Breast epithelium (tissue), 4 donors: Measurements from ENCODE around the gene CACNA1A. TPM values are rescaled to one million over a fixed set of nuclear protein-coding genes. Genes with fewer than 3 reads are reported as not detected.

Source experiments
- DNase-seq, 2 donors: peaks; one replicate each; pipeline ENCODE4 v3.0.0-alpha.2; 2019; ENCODE audit warnings: low spot score in 2 of 2
- H3K27ac ChIP-seq, 2 donors: fragments of 200-600 bp; sonication (generic) in 1 of 2; one replicate each; pipeline ENCODE4 v1.5.1; 2016 to 2019; ENCODE audit warnings: mild to moderate bottlenecking in 1 of 2
- H3K27me3 ChIP-seq, 2 donors: fragments of 200-600 bp; sonication (generic) in 1 of 2; one replicate each; pipeline versions ENCODE4 v1.5.1 to v1.6.0; 2017 to 2019; ENCODE audit warnings: control low read depth in 1 of 2, mild to moderate bottlenecking in 1 of 2
- H3K36me3 ChIP-seq: fragments of 200-600 bp; one replicate; pipeline ENCODE4 v1.5.1; 2019
- H3K4me1 ChIP-seq, 2 donors: fragments of 200-600 bp; sonication (generic); one replicate each; pipeline ENCODE4 v1.5.1; 2016 to 2019; ENCODE audit warnings: control low read depth in 1 of 2
- H3K4me3 ChIP-seq, 3 donors: fragments of 200-600 bp; sonication (generic); 1 replicate in 2 of 3; 2 replicates in 1 of 3; pipeline ENCODE4 v1.5.1; 2016 to 2019; ENCODE audit warnings: mild to moderate bottlenecking in 3 of 3, moderate library complexity in 2 of 3
- H3K9me3 ChIP-seq, 2 donors: fragments of 200-600 bp; sonication (generic) in 1 of 2; one replicate each; pipeline ENCODE4 v1.5.1; 2016 to 2019; ENCODE audit warnings: control low read depth in 1 of 2
- POLR2A ChIP-seq: fragments of 450-650 bp; IDR thresholded peaks from one replicate; pipeline ENCODE4 v1.6.1; 2016; ENCODE audit warnings: antibody characterized with exemption, mild to moderate bottlenecking, moderate library complexity
- POLR2AphosphoS5 ChIP-seq, 3 donors: sonication (generic); formaldehyde crosslinking; IDR thresholded peaks; one replicate each; pipeline ENCODE4 v1.6.1; 2017; ENCODE audit warnings: antibody characterized with exemption in 3 of 3
- intact Hi-C: fragments of 100-400 bp; cut with DNase I; formaldehyde crosslinking; loops from one replicate; pipeline ENCODE4 v1.15.1; 2023; ENCODE audit warnings: low total_unique reads
- total RNA-seq, 3 donors: library from RNA; depleted of rRNA; stranded (reverse); fragments of >200 nt; gene quantifications; one replicate each; pipeline ENCODE4 v1.1.0, GENCODE V29; 2016
- TF ChIP-seq, protein P1 (sequence below), 3 donors: fragments of 450-650 bp; IDR thresholded peaks; one replicate each; pipeline ENCODE4 v1.5.1; 2016 to 2017; ENCODE audit warnings: antibody characterized with exemption in 3 of 3, mild to moderate bottlenecking in 3 of 3, moderate library complexity in 3 of 3

The CACNA1A gene
- total RNA-seq, 3 donors from 2014 or later, result 0.16 to 1.0 (median 0.33) TPM

DNA sequence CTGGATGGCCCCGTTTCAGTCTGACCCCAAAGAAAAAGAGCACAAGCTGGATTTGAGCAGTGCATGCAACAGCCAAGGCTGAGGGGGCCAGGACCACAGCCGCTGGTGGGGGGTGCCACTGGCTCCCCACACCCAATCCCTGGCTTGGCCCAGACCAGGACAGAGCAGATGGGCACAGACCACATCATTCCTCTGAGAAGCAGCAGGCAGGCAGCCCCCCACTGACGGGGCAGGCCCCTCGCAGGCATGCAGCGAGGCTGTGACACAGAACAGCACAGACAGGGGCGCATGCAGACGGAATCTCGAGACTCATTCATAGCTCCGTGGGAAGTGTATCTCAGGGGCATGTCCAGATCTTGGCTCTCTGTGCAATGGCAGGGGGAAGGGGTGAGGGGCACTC, 281.2 kb downstream of the CACNA1A start:
- TF ChIP-seq POLR2AphosphoS5 (IDR thresholded peaks at IDR 0.05), result no peak
- TF ChIP-seq, protein P1, sequence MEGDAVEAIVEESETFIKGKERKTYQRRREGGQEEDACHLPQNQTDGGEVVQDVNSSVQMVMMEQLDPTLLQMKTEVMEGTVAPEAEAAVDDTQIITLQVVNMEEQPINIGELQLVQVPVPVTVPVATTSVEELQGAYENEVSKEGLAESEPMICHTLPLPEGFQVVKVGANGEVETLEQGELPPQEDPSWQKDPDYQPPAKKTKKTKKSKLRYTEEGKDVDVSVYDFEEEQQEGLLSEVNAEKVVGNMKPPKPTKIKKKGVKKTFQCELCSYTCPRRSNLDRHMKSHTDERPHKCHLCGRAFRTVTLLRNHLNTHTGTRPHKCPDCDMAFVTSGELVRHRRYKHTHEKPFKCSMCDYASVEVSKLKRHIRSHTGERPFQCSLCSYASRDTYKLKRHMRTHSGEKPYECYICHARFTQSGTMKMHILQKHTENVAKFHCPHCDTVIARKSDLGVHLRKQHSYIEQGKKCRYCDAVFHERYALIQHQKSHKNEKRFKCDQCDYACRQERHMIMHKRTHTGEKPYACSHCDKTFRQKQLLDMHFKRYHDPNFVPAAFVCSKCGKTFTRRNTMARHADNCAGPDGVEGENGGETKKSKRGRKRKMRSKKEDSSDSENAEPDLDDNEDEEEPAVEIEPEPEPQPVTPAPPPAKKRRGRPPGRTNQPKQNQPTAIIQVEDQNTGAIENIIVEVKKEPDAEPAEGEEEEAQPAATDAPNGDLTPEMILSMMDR (IDR thresholded peaks at IDR 0.05), result no peak
- TF ChIP-seq POLR2A, result no peak

DNA sequence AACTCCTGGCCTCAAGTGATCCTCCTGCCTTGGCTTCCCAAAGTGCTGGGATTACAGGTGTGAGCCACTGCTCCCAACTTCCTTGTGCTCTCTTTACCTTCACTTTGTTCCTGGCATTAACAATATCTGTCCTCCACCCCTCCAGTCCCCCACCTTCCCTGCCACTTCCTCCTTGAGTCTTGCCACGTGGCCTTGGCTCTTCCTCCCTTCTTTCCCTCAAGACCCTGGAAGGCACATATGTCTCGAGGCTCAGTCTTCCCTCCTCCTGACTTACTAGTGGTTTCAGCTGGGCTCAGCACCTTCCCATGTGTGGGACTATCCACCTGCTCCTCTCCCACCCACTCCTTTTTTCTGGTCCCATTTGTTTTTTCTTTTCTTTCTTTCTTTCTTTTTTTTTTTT, 285.4 kb downstream of the CACNA1A start:
- DNase-seq, result no peak
- no peaks in the 10 kb centered on the region for H3K36me3 ChIP-seq
- H3K4me3 ChIP-seq, result no peak overlapping the region
- H3K4me1 ChIP-seq, result no peaks in the 10 kb centered on the region
- peaks cover 0 to 15% of the 10 kb centered on the region in 2 donors for H3K27me3 ChIP-seq
- H3K9me3 ChIP-seq, result peaks cover 0 to 9% of the 10 kb centered on the region in 2 donors
- intact Hi-C loops, result no loop called here
- no peak overlapping the region for H3K27ac ChIP-seq
- TF ChIP-seq POLR2A (no peak), POLR2AphosphoS5 (IDR thresholded peaks at IDR 0.05) (no peak)
- TF ChIP-seq, protein P1 (IDR thresholded peaks at IDR 0.05), result no peak

More for the DNA sequence above, 281.2 kb downstream of the CACNA1A start:
- Histone ChIP-seq H3K27ac (no peak overlapping the region), H3K4me1 (no peaks in the 10 kb centered on the region), H3K27me3 (peaks cover 0 to 31% of the 10 kb centered on the region in 2 donors), H3K4me3 (no peak overlapping the region), H3K9me3 (peaks cover 0 to 4% of the 10 kb centered on the region in 2 donors), H3K36me3 (no peaks in the 10 kb centered on the region)
- intact Hi-C loops, result no loop called here
- DNase-seq, result no peak

DNA sequence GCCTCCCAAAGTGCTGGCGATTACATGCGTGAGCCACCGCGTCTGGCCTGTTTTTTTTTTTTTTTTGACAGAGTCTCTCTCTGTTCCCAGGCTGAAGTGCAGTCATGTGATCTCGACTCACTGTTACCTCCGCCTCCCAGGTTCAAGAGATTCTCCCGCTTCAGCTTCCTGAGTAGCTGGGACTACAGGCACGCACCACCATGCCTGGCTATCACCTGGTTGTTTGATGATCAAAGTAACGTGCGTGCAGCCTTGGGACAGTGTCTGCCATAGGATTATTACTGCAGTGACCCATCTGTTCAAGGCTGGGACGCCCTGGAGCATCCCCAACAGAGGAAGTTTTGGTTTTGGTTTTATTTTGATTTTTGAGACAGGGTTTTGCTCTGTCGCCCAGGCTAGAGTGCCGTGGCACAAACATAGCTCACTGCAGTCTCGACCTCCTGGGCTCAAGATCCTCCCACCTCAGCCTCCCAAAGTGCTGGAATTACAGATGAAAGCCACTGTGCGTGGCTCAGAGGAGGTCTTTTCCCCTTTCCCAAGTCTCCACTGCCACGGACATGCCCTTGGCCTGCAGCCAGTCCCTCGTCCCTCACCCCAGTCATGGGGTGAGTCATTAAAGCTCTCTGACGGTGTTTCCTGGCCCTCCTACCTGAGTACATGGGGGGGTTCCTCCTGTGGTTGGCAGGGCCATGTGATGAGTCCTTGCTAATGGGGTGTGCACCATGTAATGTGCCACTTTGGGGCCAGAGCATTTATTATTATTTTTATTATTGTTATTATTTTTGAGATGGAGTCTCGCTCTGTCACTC, 290.5 kb downstream of the CACNA1A start:
- TF ChIP-seq POLR2AphosphoS5 (IDR thresholded peaks at IDR 0.05) (no peak), POLR2A (no peak)
- TF ChIP-seq, protein P1 (IDR thresholded peaks at IDR 0.05), result no peak
- intact Hi-C loops, result no loop called here
- no peaks in the 10 kb centered on the region for H3K4me1 ChIP-seq

DNA sequence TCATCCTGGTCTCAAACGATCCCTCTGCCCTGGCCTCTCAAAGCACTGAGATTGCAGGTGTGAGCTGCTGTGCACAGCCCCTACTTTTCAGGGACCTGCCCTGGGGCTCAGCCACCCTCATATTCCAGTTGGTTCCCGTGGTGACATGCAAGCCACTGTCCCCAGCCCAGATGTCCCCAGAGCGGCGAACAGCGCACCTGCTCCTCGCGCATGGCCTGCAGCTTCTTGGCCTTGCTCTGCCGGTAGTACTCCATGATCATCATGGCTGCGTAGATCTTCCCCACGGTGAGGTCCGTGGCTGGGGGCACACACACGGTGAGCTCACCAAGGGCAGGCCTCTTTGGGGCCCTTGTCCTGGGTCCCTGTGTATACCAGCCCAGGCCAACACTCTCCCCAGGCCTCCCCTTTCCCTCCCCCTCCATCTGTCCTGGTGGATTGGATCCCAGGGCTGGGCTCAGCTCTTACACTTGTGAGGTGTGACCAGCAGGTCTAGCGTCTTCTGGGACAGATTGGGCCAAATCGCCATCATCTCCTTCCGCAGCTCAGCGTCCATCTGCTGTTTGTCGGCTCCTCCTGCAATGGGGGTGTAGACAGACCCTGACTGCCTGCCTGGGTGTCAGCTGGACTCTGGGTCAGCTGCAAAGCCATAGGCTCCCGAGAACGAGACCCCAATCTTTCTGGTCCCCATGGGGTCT, 292.1 kb downstream of the CACNA1A start:
- TF ChIP-seq POLR2A (no peak), POLR2AphosphoS5 (IDR thresholded peaks at IDR 0.05) (no peak)
- TF ChIP-seq, protein P1 (IDR thresholded peaks at IDR 0.05), result no peak
- Histone ChIP-seq H3K27me3 (no peaks in the 10 kb centered on the region), H3K4me3 (no peak overlapping the region), H3K9me3 (no peaks in the 10 kb centered on the region), H3K4me1 (no peaks in the 10 kb centered on the region), H3K36me3 (no peaks in the 10 kb centered on the region), H3K27ac (no peak overlapping the region)
- no peak for DNase-seq
- intact Hi-C loops, result no loop called here

More for the DNA sequence above, 290.5 kb downstream of the CACNA1A start:
- Histone ChIP-seq H3K36me3 (no peaks in the 10 kb centered on the region), H3K9me3 (peaks cover 0 to 9% of the 10 kb centered on the region in 2 donors), H3K27me3 (no peaks in the 10 kb centered on the region), H3K4me3 (no peak overlapping the region), H3K27ac (no peak overlapping the region)
- DNase-seq, result no peak
